ENCODE results near the gene PTPRN2. TPM values are rescaled to one million over a fixed set of nuclear protein-coding genes. Genes with fewer than 3 reads are reported as not detected.

PTPRN2 gene
- total RNA-seq, 1 experiment from 2014 or later = 1.1 TPM

GRCh38 chr7:158053183-158053915 is 534.3 kb downstream of the PTPRN2 start:
- Histone ChIP-seq H3K36me3 (ENCODE audit: control insufficient read depth, insufficient read depth, low read length) (no peaks in the 10 kb centered on the region), H3K9me3 (ENCODE audit: control insufficient read depth, insufficient read depth, low read depth, low read length) (no peaks in the 10 kb centered on the region), H3K4me3 (ENCODE audit: low read depth in 2 of 2, low read length in 2 of 2) (no peak overlapping the region), H3K27me3 (ENCODE audit: control insufficient read depth, insufficient read depth, low read length) (peaks cover 11% of the 10 kb centered on the region), H3K27ac (ENCODE audit: low read length) (no peak overlapping the region), H3K4me1 (ENCODE audit: control insufficient read depth, insufficient read depth, low read length) (no peaks in the 10 kb centered on the region)
- intact Hi-C loops (cut with micrococcal nuclease; ENCODE audit: unreplicated experiment) = no loop called here
- ChIA-PET CTCF (no interaction called here), POLR2A (no interaction called here)
- no TSS peak for BruUV-seq (replicated peaks)
- in situ Hi-C loops (cut with HindIII; ENCODE audit: low pct_unique_long_range_greater_than_20kb, low sequenced_read_pairs) = no loop called here
- ATAC-seq (no peak), DNase-seq (ENCODE audit: low read depth, low spot score) (no peak)
- TF ChIP-seq SIN3A (IDR thresholded peaks at IDR 0.05; ENCODE audit: borderline replicate concordance, insufficient read depth, low read depth, low read length) = no peak
- TF ChIP-seq CTCF (IDR thresholded peaks at IDR 0.05) = no peak
- TF ChIP-seq POLR2AphosphoS5 (IDR thresholded peaks at IDR 0.05; ENCODE audit: low read depth, low read length) = no peak
- TF ChIP-seq TCF7L2 (IDR thresholded peaks at IDR 0.05; ENCODE audit: low read depth, low read length) = no peak
- TF ChIP-seq REST (IDR thresholded peaks at IDR 0.05; ENCODE audit: insufficient read depth in 1 of 2, low read depth in 2 of 2, low read length in 1 of 2) = no peak

- TF ChIP-seq CTCF (IDR thresholded peaks at IDR 0.05) (no peak), SIN3A (IDR thresholded peaks at IDR 0.05; ENCODE audit: borderline replicate concordance, insufficient read depth, low read depth, low read length) (no peak), REST (IDR thresholded peaks at IDR 0.05; ENCODE audit: insufficient read depth in 1 of 2, low read depth in 2 of 2, low read length in 1 of 2) (no peak), POLR2AphosphoS5 (IDR thresholded peaks at IDR 0.05; ENCODE audit: low read depth, low read length) (no peak), TCF7L2 (IDR thresholded peaks at IDR 0.05; ENCODE audit: low read depth, low read length) (no peak)
- in situ Hi-C loops (cut with HindIII; ENCODE audit: low pct_unique_long_range_greater_than_20kb, low sequenced_read_pairs) (no loop called here), intact Hi-C loops (cut with micrococcal nuclease; ENCODE audit: unreplicated experiment) (no loop called here)
- BruUV-seq (replicated peaks) = no TSS peak
- no peaks in the 10 kb centered on the region for H3K4me1 ChIP-seq (ENCODE audit: control insufficient read depth, insufficient read depth, low read length)
- CTCF ChIA-PET = no interaction called here
- H3K27me3 ChIP-seq (ENCODE audit: control insufficient read depth, insufficient read depth, low read length) = peaks cover 11% of the 10 kb centered on the region
- no peaks in the 10 kb centered on the region for H3K36me3 ChIP-seq (ENCODE audit: control insufficient read depth, insufficient read depth, low read length)
- no peaks in the 10 kb centered on the region for H3K9me3 ChIP-seq (ENCODE audit: control insufficient read depth, insufficient read depth, low read depth, low read length)
- POLR2A ChIA-PET = no interaction called here
- ATAC-seq (no peak), DNase-seq (ENCODE audit: low read depth, low spot score) (no peak)
- H3K27ac ChIP-seq (ENCODE audit: low read length) = no peak overlapping the region
- no peak overlapping the region for H3K4me3 ChIP-seq (ENCODE audit: low read depth in 2 of 2, low read length in 2 of 2)
Measured at GRCh38 chr7:158052381-158053060, 535.1 kb downstream of the PTPRN2 start.
